Cardiac ventricle fibroblast (primary cell): ENCODE data around the gene SLC22A14. TPM values are rescaled to one million over a fixed set of nuclear protein-coding genes. Genes with fewer than 3 reads are reported as not detected.

Experiments used
- total RNA-seq: library from RNA; depleted of rRNA; stranded (reverse); fragments of >200 nt; gene quantifications from 2 replicates; pipeline ENCODE4 v1.2.3, GENCODE V29; 2015

SLC22A14 gene, protein sequence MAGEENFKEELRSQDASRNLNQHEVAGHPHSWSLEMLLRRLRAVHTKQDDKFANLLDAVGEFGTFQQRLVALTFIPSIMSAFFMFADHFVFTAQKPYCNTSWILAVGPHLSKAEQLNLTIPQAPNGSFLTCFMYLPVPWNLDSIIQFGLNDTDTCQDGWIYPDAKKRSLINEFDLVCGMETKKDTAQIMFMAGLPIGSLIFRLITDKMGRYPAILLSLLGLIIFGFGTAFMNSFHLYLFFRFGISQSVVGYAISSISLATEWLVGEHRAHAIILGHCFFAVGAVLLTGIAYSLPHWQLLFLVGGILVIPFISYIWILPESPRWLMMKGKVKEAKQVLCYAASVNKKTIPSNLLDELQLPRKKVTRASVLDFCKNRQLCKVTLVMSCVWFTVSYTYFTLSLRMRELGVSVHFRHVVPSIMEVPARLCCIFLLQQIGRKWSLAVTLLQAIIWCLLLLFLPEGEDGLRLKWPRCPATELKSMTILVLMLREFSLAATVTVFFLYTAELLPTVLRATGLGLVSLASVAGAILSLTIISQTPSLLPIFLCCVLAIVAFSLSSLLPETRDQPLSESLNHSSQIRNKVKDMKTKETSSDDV
- not detected in 2 replicates for total RNA-seq

GRCh38 chr3:38281895-38282686, at the start of gene SLC22A14:
Gene SLC22A14 (plus strand): TSS chr3:38282294. CDS start chr3:38306027, 23,733 bp downstream.

GRCh38 chr3:38265604-38266307, 16.3 kb upstream of the SLC22A14 start, which contains the start of gene SLC22A13:
Gene SLC22A13 (plus strand): TSS chr3:38265812. CDS start chr3:38265861, 49 bp downstream.

GRCh38 chr3:38346587-38347410, 64.7 kb downstream of the SLC22A14 start, which contains the start of gene XYLB:
Gene XYLB (plus strand): TSS chr3:38346785. CDS start chr3:38346869, 84 bp downstream.

Other genes starting within 250 kb of the SLC22A14 start
- 0.05 and 0.12 TPM in 2 replicates for gene DLEC1, start 243.1 kb upstream of the SLC22A14 start, total RNA-seq
- 50.4 and 53.5 TPM in 2 replicates for gene ACAA1, start 145.2 kb upstream of the SLC22A14 start, total RNA-seq
- 27.7 and 33.1 TPM in 2 replicates for gene MYD88, start 143.6 kb upstream of the SLC22A14 start, total RNA-seq
- 16.1 and 18.4 TPM in 2 replicates for gene OXSR1, start 116.8 kb upstream of the SLC22A14 start, total RNA-seq
- gene SLC22A13, start 16.5 kb upstream of the SLC22A14 start, total RNA-seq = not detected in 2 replicates
- gene XYLB, start 64.5 kb downstream of the SLC22A14 start, total RNA-seq = 3.8 and 8.4 TPM in 2 replicates
- gene ACVR2B, start 171.6 kb downstream of the SLC22A14 start, total RNA-seq = 1.5 and 1.7 TPM in 2 replicates
- gene EXOG, start 214.0 kb downstream of the SLC22A14 start, total RNA-seq = 4.4 and 7.2 TPM in 2 replicates